HG02840 (cell line): Measurements from ENCODE around the gene MRPL44.
A peak's percentile ranks its signal among the peaks of the same experiment; 100 is the strongest.
"Not testable (repeated sequence)": the region's sequence is repeated elsewhere in the genome, so short reads cannot be mapped to it uniquely, and the experiment has no call there.

Experiments
- ATAC-seq: cut with Tn5 transposase; IDR thresholded peaks from one replicate; pipeline ENCODE4 v1.9.1; 2021; ENCODE audit warnings: mild to moderate bottlenecking, moderate library complexity, moderate number of reproducible peaks; ENCODE audit not compliant: unreplicated experiment, low FRiP score

MRPL44 gene

GRCh38 chr2:223935459-223936125, 21.7 kb upstream of the MRPL44 start:
- ATAC-seq: no peak

- ATAC-seq: no peak
Measured at GRCh38 chr2:223936862-223937326, 20.4 kb upstream of the MRPL44 start.

GRCh38 chr2:223937535-223937934, 19.7 kb upstream of the MRPL44 start:
- ATAC-seq: no peak

- not testable (repeated sequence) for ATAC-seq
Measured at GRCh38 chr2:223939438-223939837, 17.8 kb upstream of the MRPL44 start.

- ATAC-seq: peak; percentile 41
Measured at GRCh38 chr2:223941579-223942277, 15.5 kb upstream of the MRPL44 start.

- no peak for ATAC-seq
Measured at GRCh38 chr2:223943135-223943534, 14.1 kb upstream of the MRPL44 start.

GRCh38 chr2:223943561-223944008, 13.7 kb upstream of the MRPL44 start:
- ATAC-seq: no peak

- no peak for ATAC-seq
Measured at GRCh38 chr2:223944166-223944702, 13.0 kb upstream of the MRPL44 start.

- peak; percentile 74 for ATAC-seq
Measured at GRCh38 chr2:223944703-223945531, 12.3 kb upstream of the MRPL44 start, which contains the start of gene WDFY1. Gene WDFY1 (minus strand): TSS chr2:223945335. CDS start chr2:223945284, 51 bp downstream.

GRCh38 chr2:223945755-223946154, 11.5 kb upstream of the MRPL44 start:
- ATAC-seq: no peak

GRCh38 chr2:223947711-223948205, 9.5 kb upstream of the MRPL44 start:
- no peak for ATAC-seq

- no peak for ATAC-seq
Measured at GRCh38 chr2:223949241-223949840, 7.9 kb upstream of the MRPL44 start.

GRCh38 chr2:223950448-223951347, 6.6 kb upstream of the MRPL44 start:
- no peak for ATAC-seq

GRCh38 chr2:223952280-223952968, 4.8 kb upstream of the MRPL44 start:
- peak; percentile 45 for ATAC-seq

- ATAC-seq: no peak
Measured at GRCh38 chr2:223954401-223954800, 2.9 kb upstream of the MRPL44 start.

- ATAC-seq: peak; percentile 27
Measured at GRCh38 chr2:223956300-223956699, 963 bp upstream of the MRPL44 start.

GRCh38 chr2:223959688-223960087, 2.4 kb downstream of the MRPL44 start:
- ATAC-seq: no peak

GRCh38 chr2:223967981-223968380, 10.7 kb downstream of the MRPL44 start:
- no peak for ATAC-seq
